Measurements from ENCODE around the gene MICAL2. TPM values are rescaled to one million over a fixed set of nuclear protein-coding genes. Genes with fewer than 3 reads are reported as not detected.

The MICAL2 gene
- total and polyA plus RNA-seq, 10 of the 15 experiments (the other 5 are each of a cell fraction or from before 2014, with no cell fraction given), result 0.90 to 5.6 (median 2.4) TPM

GRCh38 chr11:12239396-12239795 is 129.0 kb downstream of the MICAL2 start:
- H3K4me1 ChIP-seq (ENCODE audit: control insufficient read depth, insufficient read depth, low read length), result peaks cover 7% of the 10 kb centered on the region
- ChIA-PET SMC1A (ENCODE audit: uncharacterized antibody, unreplicated experiment) (interaction anchor here (0.9 to 3.0 kb wide), 4 partner anchors 15 to 192 kb away, joined by 3 to 12 read pairs (median 3); no protein-coding TSS in a partner anchor), POLR2A (no interaction called here), RAD21 (ENCODE audit: unreplicated experiment) (interaction anchor here (2.4 kb wide), 1 partner anchor 192 kb away, joined by 6 read pairs; no protein-coding TSS in a partner anchor), CTCF (interaction anchor here (1.4 to 8.3 kb wide), 3 partner anchors 40 to 193 kb away, joined by 3 to 104 read pairs (median 56); no protein-coding TSS in a partner anchor)
- intact Hi-C loops (cut with micrococcal nuclease; ENCODE audit: unreplicated experiment), result no loop called here
- no peak overlapping the region for H3K27ac ChIP-seq (ENCODE audit: control insufficient read depth, insufficient read depth)
- H3K9me3 ChIP-seq (replicated peaks; ENCODE audit: control insufficient read depth, insufficient read depth, low read length), result no peaks in the 10 kb centered on the region
- no peak overlapping the region for H3K9ac ChIP-seq (ENCODE audit: control insufficient read depth, insufficient read depth, low read length)
- H3K4me2 ChIP-seq (ENCODE audit: control insufficient read depth, insufficient read depth), result no peak overlapping the region
- H3K27me3 ChIP-seq (replicated peaks in 1 of 2; ENCODE audit: control insufficient read depth in 2 of 2, insufficient read depth in 2 of 2, low read length in 1 of 2), result no peaks in the 10 kb centered on the region; a peak in 1 of 4 replicates
- H2AFZ ChIP-seq (ENCODE audit: control insufficient read depth, low read depth, low read length), result no peak overlapping the region
- no peak for DNase-seq (ENCODE audit: low read depth, low spot score)
- no peak for ATAC-seq
- H4K20me1 ChIP-seq (ENCODE audit: control insufficient read depth, insufficient read depth), result no peaks in the 10 kb centered on the region
- in situ Hi-C loops (cut with MboI), result loop anchor here (5.0 kb wide), 1 partner anchor 192 kb away; no protein-coding TSS in a partner anchor
- BruUV-seq (replicated peaks), result no TSS peak
- 29% methylated on average over 4 of the region's 4 CpGs for WGBS (ENCODE audit: insufficient coverage, insufficient replicate concordance, low lambda C conversion rate, missing lambda C conversion rate)
- no peak overlapping the region for H3K4me3 ChIP-seq
- no peak for FAIRE-seq
- H3K79me2 ChIP-seq (ENCODE audit: control insufficient read depth, insufficient read depth, low read length), result no peaks in the 10 kb centered on the region
- H3K36me3 ChIP-seq (ENCODE audit: control insufficient read depth in 2 of 2, insufficient read depth in 2 of 2, low read length in 1 of 2), result no peaks in the 10 kb centered on the region
- TF ChIP-seq NBN (IDR thresholded peaks at IDR 0.05), result no peak
- no peak for TF ChIP-seq ESRRA (IDR thresholded peaks at IDR 0.05; ENCODE audit: low read length)
- TF ChIP-seq FOXK2 (IDR thresholded peaks at IDR 0.05), result no peak
- TF ChIP-seq RAD21 (IDR thresholded peaks at IDR 0.05; ENCODE audit: insufficient read depth, low read depth, low read length), result no peak
- no peak for TF ChIP-seq CEBPB (IDR thresholded peaks at IDR 0.05; ENCODE audit: borderline replicate concordance in 1 of 2, low read depth in 2 of 2, low read length in 2 of 2)
- TF ChIP-seq ETV6 (conservative IDR thresholded peaks at IDR 0.05 in 1 of 2, IDR thresholded peaks at IDR 0.05 in 1 of 2; ENCODE audit: borderline replicate concordance in 1 of 2, low read depth in 1 of 2), result no peak
- TF ChIP-seq CTCF (IDR thresholded peaks at IDR 0.05 in 2 of 3, conservative IDR thresholded peaks at IDR 0.05 in 1 of 3; ENCODE audit: control insufficient read depth in 2 of 3, extremely low read depth in 1 of 3, insufficient read depth in 1 of 3, low read depth in 3 of 3, low read length in 3 of 3), result no peak
- no peak for TF ChIP-seq NR2C1 (IDR thresholded peaks at IDR 0.05)
- no peak for TF ChIP-seq ELK1 (IDR thresholded peaks at IDR 0.05; ENCODE audit: low read depth, low read length)
- TF ChIP-seq IRF5 (IDR thresholded peaks at IDR 0.05; ENCODE audit: borderline replicate concordance), result no peak
- TF ChIP-seq ATF7 (IDR thresholded peaks at IDR 0.05; ENCODE audit: low read depth), result no peak
- TF ChIP-seq EGR1 (IDR thresholded peaks at IDR 0.05; ENCODE audit: borderline replicate concordance in 1 of 2, low read depth in 2 of 2, low read length in 2 of 2), result no peak
- TF ChIP-seq, protein P1, sequence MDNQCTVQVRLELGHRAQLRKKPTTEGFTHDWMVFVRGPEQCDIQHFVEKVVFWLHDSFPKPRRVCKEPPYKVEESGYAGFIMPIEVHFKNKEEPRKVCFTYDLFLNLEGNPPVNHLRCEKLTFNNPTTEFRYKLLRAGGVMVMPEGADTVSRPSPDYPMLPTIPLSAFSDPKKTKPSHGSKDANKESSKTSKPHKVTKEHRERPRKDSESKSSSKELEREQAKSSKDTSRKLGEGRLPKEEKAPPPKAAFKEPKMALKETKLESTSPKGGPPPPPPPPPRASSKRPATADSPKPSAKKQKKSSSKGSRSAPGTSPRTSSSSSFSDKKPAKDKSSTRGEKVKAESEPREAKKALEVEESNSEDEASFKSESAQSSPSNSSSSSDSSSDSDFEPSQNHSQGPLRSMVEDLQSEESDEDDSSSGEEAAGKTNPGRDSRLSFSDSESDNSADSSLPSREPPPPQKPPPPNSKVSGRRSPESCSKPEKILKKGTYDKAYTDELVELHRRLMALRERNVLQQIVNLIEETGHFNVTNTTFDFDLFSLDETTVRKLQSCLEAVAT (IDR thresholded peaks at IDR 0.05), result no peak
- no peak for TF ChIP-seq GATAD2B (conservative IDR thresholded peaks at IDR 0.05; ENCODE audit: low read depth)
- TF ChIP-seq TCF12 (IDR thresholded peaks at IDR 0.05; ENCODE audit: low read depth, low read length), result no peak
